DND-41 (cell line): ENCODE data around the gene SH3RF3.

Source experiments
- CTCF ChIP-seq: IDR thresholded peaks from 2 replicates; pipeline ENCODE4 v1.5.1; 2012; ENCODE audit warnings: borderline replicate concordance, low read length, moderate library complexity, mild to moderate bottlenecking; ENCODE audit not compliant: poor library complexity, severe bottlenecking; ENCODE audit errors: extremely low read depth
- EZH2 ChIP-seq: IDR thresholded peaks from 3 replicates; pipeline ENCODE4 v1.6.1; 2012; ENCODE audit warnings: borderline replicate concordance, low read depth, mild to moderate bottlenecking, moderate library complexity, low read length, inconsistent platforms; ENCODE audit not compliant: severe bottlenecking

GRCh38 chr2:109170645-109171044 lies 41.6 kb downstream of the SH3RF3 start:
- no peak for TF ChIP-seq CTCF
- TF ChIP-seq EZH2, result no peak
